HG03558 (cell line): Measurements from ENCODE around the gene RELCH.
"Not testable (repeated sequence)": the region's sequence is repeated elsewhere in the genome, so short reads cannot be mapped to it uniquely, and the experiment has no call there.

ENCODE experiments used
- ATAC-seq: cut with Tn5 transposase; IDR thresholded peaks from one replicate; pipeline ENCODE4 v1.9.1; 2021; ENCODE audit warnings: moderate number of reproducible peaks; ENCODE audit not compliant: unreplicated experiment; ENCODE audit errors: extremely low read depth

The RELCH gene

GRCh38 chr18:62186774-62187542 lies at the start of gene RELCH, which contains the start of gene PIGN:
RELCH (plus strand) TSS chr18:62187255; CDS start chr18:62187506, 251 bp downstream.
PIGN (minus strand) TSS chr18:62187056; CDS start chr18:62161353, 25,703 bp downstream.
- ATAC-seq: peak; percentile 80

- ATAC-seq: no peak
Observed at GRCh38 chr18:62138461-62139235, 48.4 kb upstream of the RELCH start.

GRCh38 chr18:62140259-62140658 lies 46.8 kb upstream of the RELCH start:
- no peak for ATAC-seq

- ATAC-seq: no peak
Observed at GRCh38 chr18:62144338-62144737, 42.7 kb upstream of the RELCH start.

- ATAC-seq: no peak
Observed at GRCh38 chr18:62151068-62151771, 35.8 kb upstream of the RELCH start.

GRCh38 chr18:62152844-62153243 lies 34.2 kb upstream of the RELCH start:
- no peak for ATAC-seq

- ATAC-seq: no peak
Observed at GRCh38 chr18:62157843-62158242, 29.2 kb upstream of the RELCH start.

GRCh38 chr18:62164310-62164709 lies 22.7 kb upstream of the RELCH start:
- ATAC-seq: no peak

GRCh38 chr18:62164855-62165487 lies 22.1 kb upstream of the RELCH start:
- ATAC-seq: no peak

GRCh38 chr18:62165583-62165982 lies 21.5 kb upstream of the RELCH start:
- no peak for ATAC-seq

GRCh38 chr18:62166524-62166923 lies 20.5 kb upstream of the RELCH start:
- ATAC-seq: not testable (repeated sequence)

- no peak for ATAC-seq
Observed at GRCh38 chr18:62170857-62171256, 16.2 kb upstream of the RELCH start.

GRCh38 chr18:62172298-62172697 lies 14.8 kb upstream of the RELCH start:
- no peak for ATAC-seq

- ATAC-seq: no peak
Observed at GRCh38 chr18:62175521-62175920, 11.5 kb upstream of the RELCH start.

- no peak for ATAC-seq
Observed at GRCh38 chr18:62177271-62177670, 9.8 kb upstream of the RELCH start.

- ATAC-seq: no peak
Observed at GRCh38 chr18:62179213-62179612, 7.8 kb upstream of the RELCH start.

GRCh38 chr18:62182220-62182619 lies 4.8 kb upstream of the RELCH start:
- ATAC-seq: no peak

- ATAC-seq: no peak
Observed at GRCh38 chr18:62183578-62184195, 3.4 kb upstream of the RELCH start.

GRCh38 chr18:62186499-62186773 lies 619 bp upstream of the RELCH start:
- ATAC-seq: peak; percentile 3
